Measurements from ENCODE around the gene VPS25. TPM values are rescaled to one million over a fixed set of nuclear protein-coding genes. Genes with fewer than 3 reads are reported as not detected.

VPS25 gene
- polyA plus RNA-seq, 3 donors: 52.3 to 64.8 (median 61.2) TPM

GRCh38 chr17:42817866-42818265 is 44.6 kb downstream of the VPS25 start:
- 65 to 79% (median 76%) methylated on average over 1 of the region's 1 CpG for WGBS, 3 donors
- H3K27ac ChIP-seq (ENCODE audit: low read depth, low read length): no peak overlapping the region

- 80 to 83% (median 82%) methylated on average over 5 of the region's 5 CpGs for WGBS, 3 donors
- H3K27ac ChIP-seq (ENCODE audit: low read depth, low read length): no peak overlapping the region
These were observed 45.1 kb downstream of the VPS25 start for GRCh38 chr17:42818379-42818778.

- H3K27ac ChIP-seq (ENCODE audit: low read depth, low read length): no peak overlapping the region
- WGBS, 3 donors: 12 to 45% (median 35%) methylated on average over 2 of the region's 2 CpGs
These were observed 46.8 kb downstream of the VPS25 start for GRCh38 chr17:42819939-42820535.

DNA sequence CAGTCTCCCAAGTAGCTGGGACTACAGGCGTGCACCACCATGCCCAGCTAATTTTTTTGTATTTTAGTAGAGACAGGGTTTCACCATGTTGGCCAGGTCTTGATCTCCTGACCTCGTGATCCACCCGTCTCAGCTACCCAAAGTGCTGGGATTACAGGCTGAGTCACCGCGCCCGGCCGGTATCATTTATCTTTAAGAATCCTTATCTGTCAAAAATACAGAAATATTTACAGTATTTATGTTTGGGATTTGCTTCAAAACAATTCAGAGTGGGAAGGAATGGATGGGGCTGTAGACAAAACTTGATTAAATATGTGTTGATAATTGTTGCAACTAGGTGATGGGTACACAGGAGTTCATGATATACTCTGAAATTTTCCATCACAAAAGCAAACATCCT is 47.9 kb downstream of the VPS25 start:
- no peak overlapping the region for H3K27ac ChIP-seq (ENCODE audit: low read depth, low read length)
- WGBS, 3 donors: 91 to 95% (median 94%) methylated on average over 7 of the region's 7 CpGs

GRCh38 chr17:42827472-42827871 is 54.2 kb downstream of the VPS25 start:
- no peak overlapping the region for H3K27ac ChIP-seq (ENCODE audit: low read depth, low read length)
- WGBS, 3 donors: 91 to 94% (median 93%) methylated on average over 1 of the region's 1 CpG

Other genes starting within 250 kb of the VPS25 start
- 10 to 100 TPM; 30.5 to 38.7 (median 33.2) TPM for gene NAGLU, start 237.2 kb upstream of the VPS25 start, polyA plus RNA-seq
- gene HSD17B1, start 220.5 kb upstream of the VPS25 start, polyA plus RNA-seq: 10 to 100 TPM in 1 of 3 donors, 1 to 10 TPM in 2; 5.2 to 13.9 (median 5.5) TPM
- gene COASY, start 211.3 kb upstream of the VPS25 start, polyA plus RNA-seq: 10 to 100 TPM; 53.3 to 71.0 (median 59.7) TPM
- 10 to 100 TPM; 38.7 to 71.3 (median 48.9) TPM for gene MLX, start 206.3 kb upstream of the VPS25 start, polyA plus RNA-seq
- gene PSMC3IP, start 195.7 kb upstream of the VPS25 start, polyA plus RNA-seq: 1 to 10 TPM; 3.5 to 7.1 (median 4.5) TPM
- gene RETREG3, start 164.1 kb upstream of the VPS25 start, polyA plus RNA-seq: 10 to 100 TPM; 13.6 to 28.8 (median 20.7) TPM
- gene TUBG1, start 163.8 kb upstream of the VPS25 start, polyA plus RNA-seq: 10 to 100 TPM; 28.6 to 51.8 (median 36.6) TPM
- gene TUBG2, start 114.2 kb upstream of the VPS25 start, polyA plus RNA-seq: 10 to 100 TPM; 13.9 to 62.7 (median 24.0) TPM
- gene PLEKHH3, start 96.5 kb upstream of the VPS25 start, polyA plus RNA-seq: 10 to 100 TPM; 30.4 to 67.4 (median 30.9) TPM
- gene CCR10, start 91.6 kb upstream of the VPS25 start, polyA plus RNA-seq: 1 to 10 TPM; 1.3 to 2.6 (median 1.3) TPM
- gene CNTNAP1, start 90.9 kb upstream of the VPS25 start, polyA plus RNA-seq: 1 to 10 TPM; 5.9 to 8.3 (median 7.0) TPM
- 10 to 100 TPM; 16.1 to 27.5 (median 25.9) TPM for gene EZH1, start 28.4 kb upstream of the VPS25 start, polyA plus RNA-seq
- 100 to 1,000 TPM in 2 of 3 donors, 10 to 100 TPM in 1; 12.9 to 178 (median 156) TPM for gene RAMP2, start 12.2 kb upstream of the VPS25 start, polyA plus RNA-seq
- gene WNK4, start 7.2 kb downstream of the VPS25 start, polyA plus RNA-seq: under 1 TPM; 0.45 to 0.54 (median 0.46) TPM
- 100 to 1,000 TPM; 110 to 134 (median 120) TPM for gene COA3, start 25.3 kb downstream of the VPS25 start, polyA plus RNA-seq
- gene CNTD1, start 25.4 kb downstream of the VPS25 start, polyA plus RNA-seq: 1 to 10 TPM in 1 of 3 donors, under 1 TPM in 2; 0.20 to 1.0 (median 0.54) TPM
- gene BECN1, start 50.8 kb downstream of the VPS25 start, polyA plus RNA-seq: 10 to 100 TPM; 36.5 to 69.7 (median 66.2) TPM
- gene PSME3, start 59.9 kb downstream of the VPS25 start, polyA plus RNA-seq: 10 to 100 TPM; 33.4 to 84.8 (median 60.7) TPM
- 1 to 10 TPM; 2.0 to 8.9 (median 3.1) TPM for gene AOC2, start 71.1 kb downstream of the VPS25 start, polyA plus RNA-seq
- 100 to 1,000 TPM in 2 of 3 donors, 10 to 100 TPM in 1; 59.7 to 515 (median 182) TPM for gene AOC3, start 77.8 kb downstream of the VPS25 start, polyA plus RNA-seq
- under 1 TPM in 2 of 3 donors, not detected in 1; 0.03 to 0.11 TPM for gene G6PC1, start 127.3 kb downstream of the VPS25 start, polyA plus RNA-seq
- 10 to 100 TPM; 32.9 to 39.9 (median 37.6) TPM for gene AARSD1, start 191.0 kb downstream of the VPS25 start, polyA plus RNA-seq
- 1 to 10 TPM in 1 of 3 donors, under 1 TPM in 2; 0.19 to 3.9 (median 0.40) TPM for gene PTGES3L, start 206.6 kb downstream of the VPS25 start, polyA plus RNA-seq
- 1 to 10 TPM; 4.3 to 5.6 (median 4.6) TPM for gene RUNDC1, start 207.1 kb downstream of the VPS25 start, polyA plus RNA-seq
- gene RPL27, start 225.0 kb downstream of the VPS25 start, polyA plus RNA-seq: 1,000 to 10,000 TPM; 1,783 to 4,377 (median 3,127) TPM
- gene IFI35, start 233.3 kb downstream of the VPS25 start, polyA plus RNA-seq: 10 to 100 TPM; 11.4 to 56.8 (median 34.1) TPM
- gene VAT1, start 248.9 kb downstream of the VPS25 start, polyA plus RNA-seq: 100 to 1,000 TPM in 2 of 3 donors, 10 to 100 TPM in 1; 50.8 to 200 (median 118) TPM